ENCODE data around the gene RGCC. TPM values are rescaled to one million over a fixed set of nuclear protein-coding genes. Genes with fewer than 3 reads are reported as not detected.

RGCC gene
- polyA plus RNA-seq, 3 donors, result 9.2 to 14.0 (median 10.3) TPM

GRCh38 chr13:41452462-41452861 is 4.9 kb upstream of the RGCC start:
- DNase-seq (ENCODE audit: low read depth in 3 of 3, low spot score in 2 of 3), result no peak

DNA sequence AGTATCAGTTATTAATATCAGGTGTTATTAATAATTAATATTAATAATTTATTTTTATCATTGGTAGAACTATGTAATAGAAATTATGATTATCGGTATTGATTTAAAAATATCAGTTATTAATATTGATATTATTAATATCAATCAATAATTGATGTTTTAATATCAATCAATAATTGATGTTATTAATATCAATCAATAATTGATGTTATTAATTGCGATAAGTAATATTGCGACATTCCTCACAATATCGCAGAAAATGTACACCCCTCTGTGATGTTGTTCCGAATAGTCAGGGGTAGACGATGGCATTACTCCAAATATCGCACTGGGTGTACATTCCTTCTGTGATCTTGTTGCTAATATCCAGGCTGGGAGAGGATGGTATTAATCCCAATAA is 3.7 kb upstream of the RGCC start:
- DNase-seq (ENCODE audit: low read depth in 3 of 3, low spot score in 2 of 3), result no peak

DNA sequence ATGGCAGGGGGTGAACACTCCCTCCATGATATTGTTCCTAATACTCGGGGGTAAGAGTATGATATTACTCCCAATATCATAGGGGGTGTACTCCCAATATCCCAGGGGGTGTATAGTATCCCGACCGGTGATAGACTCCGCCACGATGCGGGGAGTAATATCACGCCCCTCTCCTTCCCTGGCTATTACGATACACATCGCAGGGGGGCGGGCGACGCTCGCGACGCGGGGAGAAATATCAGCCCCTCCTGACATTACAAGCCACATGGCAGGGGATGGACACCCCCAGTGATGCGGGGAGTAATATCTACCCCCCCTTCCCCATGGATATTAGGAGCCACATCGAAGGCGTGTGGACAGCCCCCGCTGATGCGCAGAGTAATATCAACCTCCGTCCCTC is 3.2 kb upstream of the RGCC start:
- DNase-seq (ENCODE audit: low read depth in 3 of 3, low spot score in 2 of 3), result no peak

DNA sequence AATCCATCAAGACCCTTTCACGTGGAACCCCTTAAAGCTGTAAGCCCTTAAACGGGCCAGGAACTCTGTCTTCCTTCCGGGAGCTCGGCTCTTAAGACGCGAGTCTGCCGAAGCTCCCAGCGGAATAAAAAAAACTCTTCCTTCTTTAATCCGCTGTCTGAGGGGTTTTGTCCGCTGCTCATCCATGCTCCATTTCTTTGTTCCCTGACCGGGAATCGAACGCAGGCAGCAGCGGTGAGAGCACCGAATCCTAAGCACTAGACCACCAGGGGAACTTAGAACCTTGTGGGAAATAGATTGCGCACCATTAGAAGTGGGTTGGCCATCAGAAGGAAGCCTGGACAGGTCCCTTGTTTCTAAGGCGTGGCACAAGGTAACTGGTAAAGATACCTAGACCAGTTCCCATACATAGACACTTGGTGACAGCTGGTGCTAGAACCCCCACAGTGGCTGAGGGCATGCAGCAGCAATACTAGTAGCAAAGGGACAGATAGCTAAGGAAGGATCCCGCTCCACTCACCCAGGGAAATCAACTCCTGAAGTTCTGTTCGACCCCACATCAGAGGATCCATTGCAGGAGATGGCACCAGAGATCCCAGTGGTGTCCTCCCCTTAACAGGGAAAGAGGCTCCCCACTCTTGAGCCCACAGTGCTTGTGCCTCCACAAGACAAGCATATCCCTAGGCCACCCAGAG is 1.5 kb upstream of the RGCC start:
- no peak for DNase-seq (ENCODE audit: low read depth in 3 of 3, low spot score in 2 of 3)

DNA sequence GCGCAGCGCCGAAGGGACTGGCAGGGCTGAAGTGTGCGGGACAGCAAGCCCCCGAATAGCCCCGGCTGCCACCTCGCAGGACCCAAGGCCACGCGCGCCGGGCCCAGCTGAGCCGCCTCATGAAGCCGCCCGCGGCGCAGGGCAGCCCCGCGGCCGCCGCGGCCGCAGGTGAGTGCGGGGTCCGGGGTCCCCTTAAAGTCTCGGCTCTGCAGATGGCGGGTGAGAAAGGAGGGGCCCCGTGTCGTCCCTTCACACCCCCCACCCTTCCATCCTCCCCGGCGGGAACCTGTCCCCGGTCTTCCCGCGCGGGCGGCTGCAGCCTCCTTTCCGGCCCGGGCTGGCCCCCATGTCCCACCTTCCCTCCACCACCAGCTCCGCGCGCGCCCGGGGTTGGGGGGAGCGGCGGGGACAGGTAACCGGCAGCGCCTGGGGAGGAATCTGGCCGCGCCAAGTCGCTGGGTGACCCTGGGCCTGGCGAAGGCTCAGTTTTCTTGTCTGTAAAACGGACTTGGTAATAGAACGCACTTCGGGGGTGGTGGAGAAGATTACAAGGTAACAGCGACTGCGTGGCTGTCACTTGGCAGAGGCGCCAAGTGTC is 338 bp downstream of the RGCC start:
- no peak for DNase-seq (ENCODE audit: low read depth in 3 of 3, low spot score in 2 of 3)

- DNase-seq (ENCODE audit: low read depth in 3 of 3, low spot score in 2 of 3), result no peak
Observed at GRCh38 chr13:41458187-41458760, 924 bp downstream of the RGCC start.

DNA sequence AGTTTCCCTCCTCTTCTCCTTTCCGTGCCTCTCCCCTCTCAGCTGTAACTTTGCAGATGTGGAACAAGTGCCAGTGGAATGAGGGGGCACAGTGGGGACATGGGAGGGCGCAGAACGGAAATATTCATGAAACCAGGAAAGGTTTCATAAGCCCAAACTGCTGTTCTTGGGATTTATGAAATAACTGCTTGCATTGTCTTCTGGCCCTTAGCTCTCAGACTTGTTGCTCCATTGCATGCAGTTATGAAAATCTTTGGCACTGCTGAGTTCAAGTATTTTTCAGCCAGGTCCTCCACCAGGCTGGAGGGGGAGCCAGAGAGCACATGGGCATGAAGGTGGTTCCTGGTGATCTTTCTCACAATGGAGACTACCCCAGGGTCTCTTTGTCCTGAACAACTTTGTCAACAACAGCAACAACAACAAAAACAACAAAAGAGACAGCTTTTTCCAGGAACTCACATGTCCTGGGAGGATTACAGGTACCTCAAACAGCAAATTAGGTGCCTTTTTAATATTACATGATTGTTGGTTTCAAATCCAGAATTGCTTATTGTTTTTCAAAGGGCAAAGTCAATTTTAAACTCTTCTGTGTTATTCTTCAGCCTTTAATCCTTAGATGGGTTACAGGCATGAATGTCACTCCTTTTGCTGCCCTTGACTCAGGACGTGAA is 1.5 kb downstream of the RGCC start:
- no peak for DNase-seq (ENCODE audit: low read depth in 3 of 3, low spot score in 2 of 3)

DNA sequence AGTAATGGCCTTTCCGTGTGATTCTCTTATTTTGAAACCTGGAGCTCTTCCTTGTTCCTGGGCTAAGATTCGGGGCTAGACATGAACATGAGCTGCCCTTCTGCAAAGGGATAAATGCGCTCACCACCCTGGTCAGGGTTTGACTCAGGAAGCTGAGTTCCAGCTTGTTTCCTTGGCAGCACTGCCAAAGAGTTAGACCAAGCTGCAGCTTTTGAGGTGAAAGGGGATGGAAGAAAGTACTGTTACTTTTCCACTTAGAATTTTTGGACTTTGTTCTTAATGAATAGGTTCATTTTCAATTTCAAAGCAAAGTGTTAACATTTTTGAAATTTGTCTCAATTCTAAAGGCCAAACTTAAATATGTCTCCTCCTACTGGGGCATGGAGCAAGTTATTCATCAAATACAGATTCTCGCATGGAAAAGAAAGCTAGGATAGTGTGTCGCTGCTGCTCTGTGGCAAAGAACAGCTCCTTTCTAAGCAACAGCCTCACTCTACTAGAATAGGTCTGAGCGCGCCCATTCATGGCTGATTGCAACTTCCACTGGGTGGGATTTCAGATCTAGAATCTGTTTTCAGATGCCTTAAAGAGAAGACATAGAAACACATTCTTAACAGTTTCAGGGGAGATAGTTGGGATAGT is 2.2 kb downstream of the RGCC start:
- no peak for DNase-seq (ENCODE audit: low read depth in 3 of 3, low spot score in 2 of 3)

- no peak for DNase-seq (ENCODE audit: low read depth in 3 of 3, low spot score in 2 of 3)
Observed at GRCh38 chr13:41460074-41460465, 2.7 kb downstream of the RGCC start.

DNA sequence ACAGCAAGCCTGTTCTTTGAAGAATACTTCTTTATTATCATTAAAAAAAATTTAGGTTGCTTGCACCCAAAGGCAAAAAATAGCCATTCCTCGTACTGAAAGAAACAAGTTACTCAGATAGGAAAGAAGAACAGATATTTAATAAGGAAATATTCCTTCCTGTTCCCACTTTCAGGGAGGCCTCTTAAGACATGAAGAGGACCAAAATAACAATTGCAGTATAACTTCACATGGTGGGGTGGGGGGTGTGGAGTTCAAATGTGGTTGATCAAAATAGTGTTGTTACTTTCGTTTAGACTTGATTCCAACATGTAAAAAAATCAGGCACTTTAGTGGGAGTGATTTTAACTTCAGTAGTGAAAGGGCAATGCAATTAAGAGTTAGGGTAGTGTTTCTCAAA is 3.6 kb downstream of the RGCC start:
- DNase-seq (ENCODE audit: low read depth in 3 of 3, low spot score in 2 of 3), result no peak

DNA sequence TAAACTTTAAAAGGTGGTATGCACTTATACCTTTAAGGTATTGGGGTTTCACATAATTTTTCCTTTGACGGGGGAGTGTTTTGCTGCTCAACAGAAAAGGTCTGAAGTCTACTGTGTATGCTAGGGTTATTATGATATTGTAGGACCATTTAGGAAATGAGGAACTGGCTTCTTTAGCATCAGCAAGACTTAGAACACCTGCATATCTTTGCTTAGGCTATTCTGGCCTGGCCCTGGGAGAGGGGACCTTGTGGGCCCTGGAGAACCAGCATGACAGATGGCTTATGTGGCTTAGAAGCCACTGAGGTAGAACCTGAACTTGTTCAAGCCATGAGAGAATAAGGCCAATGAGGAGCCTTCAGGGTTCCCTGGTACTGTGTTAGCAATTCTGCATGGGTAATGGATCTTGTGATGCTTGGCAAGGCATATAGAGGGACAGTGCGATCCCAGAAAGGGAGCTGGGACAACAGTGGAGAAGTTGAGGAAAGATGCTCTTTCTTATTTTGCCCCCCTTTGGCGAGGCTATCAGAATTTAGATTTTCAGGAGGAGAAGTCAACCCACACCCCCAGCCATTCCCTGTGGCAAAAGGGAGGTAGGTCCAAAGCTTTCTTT is 4.3 kb downstream of the RGCC start:
- DNase-seq (ENCODE audit: low read depth in 3 of 3, low spot score in 2 of 3), result no peak

GRCh38 chr13:41462427-41462826 is 5.1 kb downstream of the RGCC start:
- DNase-seq (ENCODE audit: low read depth in 3 of 3, low spot score in 2 of 3), result no peak

DNA sequence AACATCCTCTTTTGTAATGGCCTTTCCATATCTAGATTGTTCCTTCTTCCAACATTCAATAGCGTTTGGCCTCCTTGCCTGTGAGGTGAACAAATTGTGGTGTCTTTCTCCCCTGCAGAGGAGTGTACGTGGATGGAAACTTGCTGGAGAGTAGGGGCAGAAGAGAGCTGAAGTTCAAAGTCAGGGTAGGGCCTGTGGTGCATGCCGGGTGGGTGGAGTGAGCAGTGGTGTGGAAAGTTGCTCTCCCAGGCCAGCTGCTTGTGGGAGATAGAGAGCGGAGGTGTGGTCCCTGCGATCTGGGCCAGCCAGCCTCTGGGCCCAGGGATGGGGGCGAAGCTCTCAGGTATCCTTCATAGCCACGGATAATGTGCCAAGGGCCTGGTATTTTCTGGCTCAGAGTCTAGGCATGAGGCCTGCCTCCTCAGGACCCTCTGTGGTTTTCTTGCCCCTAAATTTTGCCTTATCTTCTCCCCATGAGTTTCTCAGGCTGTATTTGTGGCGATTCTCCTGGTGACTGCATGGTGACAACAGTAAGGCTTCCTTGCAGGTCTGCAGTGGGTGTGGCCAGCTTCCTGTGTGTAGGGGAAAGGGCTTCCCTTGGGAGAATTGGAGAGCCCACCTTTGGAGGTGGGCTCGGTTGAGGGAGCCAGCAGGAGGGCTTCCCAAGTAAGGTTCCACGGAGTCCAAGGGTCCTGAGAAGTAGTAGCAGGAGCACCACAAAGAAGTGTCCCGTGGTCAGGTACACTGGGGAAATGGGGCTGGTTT is 6.7 kb downstream of the RGCC start:
- DNase-seq (ENCODE audit: low read depth in 3 of 3, low spot score in 2 of 3), result no peak

- DNase-seq (ENCODE audit: low read depth in 3 of 3, low spot score in 2 of 3), result no peak
Observed at GRCh38 chr13:41465241-41465847, 8.0 kb downstream of the RGCC start.

GRCh38 chr13:41465898-41466320 is 8.6 kb downstream of the RGCC start:
- no peak for DNase-seq (ENCODE audit: low read depth in 3 of 3, low spot score in 2 of 3)

GRCh38 chr13:41467425-41467945 is 10.1 kb downstream of the RGCC start:
- no peak for DNase-seq (ENCODE audit: low read depth in 3 of 3, low spot score in 2 of 3)

- DNase-seq (ENCODE audit: low read depth in 3 of 3, low spot score in 2 of 3), result no peak
Observed at GRCh38 chr13:41468631-41469030, 11.3 kb downstream of the RGCC start.

DNA sequence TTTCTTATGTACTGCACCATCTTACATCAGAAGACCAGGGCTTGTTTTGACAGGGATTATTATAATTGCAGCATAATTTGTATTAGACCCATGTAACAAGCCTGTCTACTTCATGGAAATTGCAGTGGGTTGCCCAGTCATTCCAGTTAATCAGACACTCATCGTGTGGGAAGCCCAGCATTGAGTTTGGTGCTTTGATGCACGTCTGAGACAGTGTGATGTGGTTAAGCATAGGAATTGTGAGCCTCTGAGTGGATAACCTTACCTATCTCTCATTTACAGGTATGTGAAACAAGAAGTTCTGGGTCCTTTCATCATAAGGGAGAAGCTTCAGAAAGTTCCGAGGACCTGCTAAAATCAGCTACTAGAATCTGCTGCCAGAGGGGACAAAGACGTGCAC is 12.8 kb downstream of the RGCC start:
- DNase-seq (ENCODE audit: low read depth in 3 of 3, low spot score in 2 of 3), result no peak

- DNase-seq (ENCODE audit: low read depth in 3 of 3, low spot score in 2 of 3), result no peak
Observed at GRCh38 chr13:41471785-41472184, 14.4 kb downstream of the RGCC start.

DNA sequence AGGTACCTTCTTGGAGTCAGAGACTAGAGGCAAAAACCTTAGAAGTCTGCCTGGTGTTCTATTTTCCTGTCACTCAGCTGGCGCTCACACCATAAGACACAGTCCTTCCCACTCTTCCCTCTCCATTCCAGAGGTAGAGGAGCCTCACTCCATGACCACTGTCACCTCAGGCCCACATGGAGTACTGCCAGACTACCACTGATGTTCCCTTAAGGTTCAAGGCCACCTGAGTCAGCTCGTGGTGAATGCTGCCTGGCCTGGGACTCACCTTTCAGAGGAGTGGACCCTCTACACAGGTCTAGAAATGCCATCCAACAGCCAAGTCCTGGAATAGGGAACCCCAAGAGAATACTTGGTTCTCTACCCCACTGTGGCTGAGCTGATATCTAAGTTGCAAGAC is 29.9 kb downstream of the RGCC start:
- no peak for DNase-seq (ENCODE audit: low read depth in 3 of 3, low spot score in 2 of 3)

Measured in right renal cortex interstitium (tissue), 3 donors.